ENCODE results near the gene TAPT1.

DNA sequence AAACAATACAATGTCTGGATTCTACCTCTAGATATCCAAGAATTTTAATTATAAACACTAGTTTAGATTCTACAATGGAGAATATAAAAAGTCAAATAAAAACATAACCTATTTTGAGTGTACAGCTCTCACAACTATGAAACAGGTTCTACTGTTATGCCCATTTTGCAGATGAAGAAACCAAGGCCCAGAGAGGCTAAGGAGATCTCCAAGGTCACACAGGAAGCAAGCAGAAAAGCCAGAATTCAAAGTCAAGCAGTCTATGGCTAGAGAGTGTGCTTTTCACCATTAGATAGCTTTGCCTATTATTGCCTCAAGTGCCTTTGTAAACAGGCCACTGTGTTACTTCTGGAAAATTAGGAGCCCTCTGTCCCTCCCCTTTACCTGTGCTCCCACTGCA is 7.3 kb downstream of the TAPT1 start:
- TF ChIP-seq, protein P1, sequence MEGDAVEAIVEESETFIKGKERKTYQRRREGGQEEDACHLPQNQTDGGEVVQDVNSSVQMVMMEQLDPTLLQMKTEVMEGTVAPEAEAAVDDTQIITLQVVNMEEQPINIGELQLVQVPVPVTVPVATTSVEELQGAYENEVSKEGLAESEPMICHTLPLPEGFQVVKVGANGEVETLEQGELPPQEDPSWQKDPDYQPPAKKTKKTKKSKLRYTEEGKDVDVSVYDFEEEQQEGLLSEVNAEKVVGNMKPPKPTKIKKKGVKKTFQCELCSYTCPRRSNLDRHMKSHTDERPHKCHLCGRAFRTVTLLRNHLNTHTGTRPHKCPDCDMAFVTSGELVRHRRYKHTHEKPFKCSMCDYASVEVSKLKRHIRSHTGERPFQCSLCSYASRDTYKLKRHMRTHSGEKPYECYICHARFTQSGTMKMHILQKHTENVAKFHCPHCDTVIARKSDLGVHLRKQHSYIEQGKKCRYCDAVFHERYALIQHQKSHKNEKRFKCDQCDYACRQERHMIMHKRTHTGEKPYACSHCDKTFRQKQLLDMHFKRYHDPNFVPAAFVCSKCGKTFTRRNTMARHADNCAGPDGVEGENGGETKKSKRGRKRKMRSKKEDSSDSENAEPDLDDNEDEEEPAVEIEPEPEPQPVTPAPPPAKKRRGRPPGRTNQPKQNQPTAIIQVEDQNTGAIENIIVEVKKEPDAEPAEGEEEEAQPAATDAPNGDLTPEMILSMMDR (IDR thresholded peaks at IDR 0.05), result no peak
- TF ChIP-seq EZH2 (IDR thresholded peaks at IDR 0.05; ENCODE audit: borderline replicate concordance, insufficient read depth, low read depth, low read length, poor library complexity, severe bottlenecking), result no peak

Data from B cell (primary cell).